ENCODE measurements around the gene ANKS3. TPM values are rescaled to one million over a fixed set of nuclear protein-coding genes. Genes with fewer than 3 reads are reported as not detected.
A peak's percentile ranks its signal among the peaks of the same experiment; 100 is the strongest.

Gene ANKS3
- total RNA-seq, 4 donors from 2014 or later = 22.9 to 35.3 (median 25.1) TPM

DNA sequence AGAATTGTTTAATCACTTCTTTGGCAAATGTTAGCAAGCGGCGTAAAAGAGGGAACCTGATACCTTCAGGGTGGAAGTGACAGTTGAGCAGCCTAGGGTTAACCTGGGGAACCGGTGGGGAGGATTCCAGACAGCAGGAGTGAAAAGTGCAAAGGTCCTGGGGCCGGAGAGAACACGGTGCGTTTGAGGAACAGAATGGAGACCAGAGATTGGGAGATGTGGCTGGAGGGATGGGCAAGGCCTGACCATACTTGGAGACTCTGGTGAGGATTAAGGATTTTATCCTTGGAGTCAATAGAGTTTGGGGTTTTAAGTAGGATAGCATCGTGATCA is 35.2 kb upstream of the ANKS3 start:
- Histone ChIP-seq H3K9me3 (no peaks in the 10 kb centered on the region), H3K27ac (no peak overlapping the region), H3K36me3 (peaks cover under 1% of the 10 kb centered on the region in 2 donors), H3K4me3 (replicated peaks in 1 of 3) (peak overlapping the region in 1 of 3 donors; percentile 42), H3K27me3 (no peaks in the 10 kb centered on the region), H3K4me1 (peaks cover 6 to 21% of the 10 kb centered on the region in 2 donors)
- DNase-seq = no peak
- TF ChIP-seq, protein P1, sequence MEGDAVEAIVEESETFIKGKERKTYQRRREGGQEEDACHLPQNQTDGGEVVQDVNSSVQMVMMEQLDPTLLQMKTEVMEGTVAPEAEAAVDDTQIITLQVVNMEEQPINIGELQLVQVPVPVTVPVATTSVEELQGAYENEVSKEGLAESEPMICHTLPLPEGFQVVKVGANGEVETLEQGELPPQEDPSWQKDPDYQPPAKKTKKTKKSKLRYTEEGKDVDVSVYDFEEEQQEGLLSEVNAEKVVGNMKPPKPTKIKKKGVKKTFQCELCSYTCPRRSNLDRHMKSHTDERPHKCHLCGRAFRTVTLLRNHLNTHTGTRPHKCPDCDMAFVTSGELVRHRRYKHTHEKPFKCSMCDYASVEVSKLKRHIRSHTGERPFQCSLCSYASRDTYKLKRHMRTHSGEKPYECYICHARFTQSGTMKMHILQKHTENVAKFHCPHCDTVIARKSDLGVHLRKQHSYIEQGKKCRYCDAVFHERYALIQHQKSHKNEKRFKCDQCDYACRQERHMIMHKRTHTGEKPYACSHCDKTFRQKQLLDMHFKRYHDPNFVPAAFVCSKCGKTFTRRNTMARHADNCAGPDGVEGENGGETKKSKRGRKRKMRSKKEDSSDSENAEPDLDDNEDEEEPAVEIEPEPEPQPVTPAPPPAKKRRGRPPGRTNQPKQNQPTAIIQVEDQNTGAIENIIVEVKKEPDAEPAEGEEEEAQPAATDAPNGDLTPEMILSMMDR (IDR thresholded peaks at IDR 0.05) = no peak
- intact Hi-C loops (cut with DNase I) = loop anchor here (5.0 kb wide), 1 partner anchor 33 kb away; the partner anchor contains the start of gene ROGDI
- WGBS, 2 donors = 48 to 55% methylated on average over 7 of the region's 7 CpGs

DNA sequence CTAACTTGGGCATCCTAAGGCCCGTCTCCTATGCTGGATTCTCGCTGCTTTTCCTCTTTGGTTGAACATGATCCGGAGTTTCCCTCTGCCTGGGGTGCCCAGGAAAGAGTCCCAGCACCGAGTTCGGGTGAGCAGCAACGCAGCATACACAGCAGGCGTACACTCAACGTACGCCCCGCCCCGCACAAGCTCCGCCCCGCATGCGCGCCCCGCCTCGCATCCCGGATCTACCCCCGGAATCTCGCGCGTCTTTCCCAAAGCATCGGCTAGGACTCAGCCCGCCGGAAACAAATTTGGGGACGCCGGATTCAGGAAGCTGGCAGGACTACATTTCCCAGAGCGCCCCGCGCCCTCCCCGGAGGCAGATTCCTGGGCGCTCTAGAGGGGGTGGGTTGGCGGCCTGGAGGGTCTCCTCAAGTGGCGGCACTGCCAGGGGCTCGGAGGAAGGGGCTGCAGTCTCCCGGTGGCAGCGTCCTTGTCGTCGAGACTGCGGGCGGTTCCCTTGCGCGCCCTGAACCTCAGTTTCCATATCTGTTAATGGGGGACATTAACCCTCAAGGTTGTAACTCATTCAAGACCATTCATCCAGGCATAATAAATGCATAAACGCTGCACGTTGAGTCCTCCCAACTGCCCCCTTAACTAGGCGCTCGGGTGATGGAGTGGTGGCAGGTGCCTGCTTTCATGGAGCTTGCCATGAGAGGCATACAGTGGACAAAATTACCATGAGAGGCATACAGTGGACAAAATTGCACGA is 34.7 kb upstream of the ANKS3 start:
- Histone ChIP-seq H3K4me1 (peaks cover 6 to 21% of the 10 kb centered on the region in 2 donors), H3K9me3 (no peaks in the 10 kb centered on the region), H3K4me3 (replicated peaks in 1 of 3) (peak overlapping the region in 2 of 3 donors; percentile 5 to 42), H3K36me3 (peaks cover 6% of the 10 kb centered on the region in 2 donors), H3K27me3 (no peaks in the 10 kb centered on the region), H3K27ac (peak overlapping the region; percentile 62 to 77 (median 75))
- DNase-seq = peak; percentile 97 to 98
- intact Hi-C loops (cut with DNase I) = loop anchor here (5.0 kb wide), 1 partner anchor 34 kb away; the partner anchor contains the start of gene ROGDI
- TF ChIP-seq POLR2A (IDR thresholded peaks at IDR 0.05) = peak in 1 of 2 donors; percentile 82
- TF ChIP-seq, protein P1 (IDR thresholded peaks at IDR 0.05) = no peak
- WGBS, 2 donors = 8 to 10% methylated on average over 10 to 15 of the region's 48 CpGs

DNA sequence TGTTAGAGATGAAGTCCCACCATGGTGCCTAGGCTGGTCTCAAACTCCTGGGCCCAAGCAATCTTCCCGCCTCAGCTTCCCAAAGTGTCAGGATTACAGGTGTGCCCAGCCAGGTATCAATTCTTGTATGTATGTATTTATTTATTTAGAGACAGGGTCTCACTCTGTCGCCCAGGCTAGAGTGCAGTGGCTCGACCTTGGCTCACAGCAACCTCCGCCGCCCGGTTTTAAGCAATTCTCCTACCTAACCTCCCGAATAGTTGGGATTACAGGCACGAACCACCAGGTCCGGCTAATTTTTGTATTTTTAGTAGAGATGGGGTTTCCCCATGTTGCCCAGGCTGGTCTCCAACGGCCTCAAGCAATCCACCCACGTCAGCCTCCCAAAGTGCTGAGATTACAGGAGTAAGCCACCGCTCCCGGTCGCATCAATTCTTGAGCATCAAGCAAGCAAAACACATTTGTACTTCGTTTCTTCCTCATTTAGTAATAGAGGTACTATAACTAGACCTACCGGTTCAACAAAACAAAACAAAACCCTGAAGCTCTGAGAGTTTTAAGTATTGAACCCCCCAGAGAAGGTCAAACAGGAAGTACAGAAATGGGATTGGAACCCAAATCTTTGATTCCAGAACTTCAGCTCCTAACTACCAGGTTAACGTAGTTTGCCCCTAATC is 33.9 kb upstream of the ANKS3 start:
- no peaks in the 10 kb centered on the region for H3K27me3 ChIP-seq
- peak overlapping the region in 1 of 3 donors; percentile 16 for H3K4me3 ChIP-seq (replicated peaks in 1 of 3)
- TF ChIP-seq POLR2A (IDR thresholded peaks at IDR 0.05) = no peak
- TF ChIP-seq, protein P1 (IDR thresholded peaks at IDR 0.05) = no peak
- peaks cover 12 to 13% of the 10 kb centered on the region in 2 donors for H3K36me3 ChIP-seq
- H3K4me1 ChIP-seq = peaks cover 6 to 21% of the 10 kb centered on the region in 2 donors
- peak; percentile 19 to 37 for DNase-seq
- intact Hi-C loops (cut with DNase I) = loop anchor here (5.0 kb wide), 1 partner anchor 34 kb away; the partner anchor contains the start of gene ROGDI
- no peaks in the 10 kb centered on the region for H3K9me3 ChIP-seq
- H3K27ac ChIP-seq = peak overlapping the region; percentile 62 to 77 (median 75)
- 50 to 63% methylated on average over 17 of the region's 17 CpGs for WGBS, 2 donors

DNA sequence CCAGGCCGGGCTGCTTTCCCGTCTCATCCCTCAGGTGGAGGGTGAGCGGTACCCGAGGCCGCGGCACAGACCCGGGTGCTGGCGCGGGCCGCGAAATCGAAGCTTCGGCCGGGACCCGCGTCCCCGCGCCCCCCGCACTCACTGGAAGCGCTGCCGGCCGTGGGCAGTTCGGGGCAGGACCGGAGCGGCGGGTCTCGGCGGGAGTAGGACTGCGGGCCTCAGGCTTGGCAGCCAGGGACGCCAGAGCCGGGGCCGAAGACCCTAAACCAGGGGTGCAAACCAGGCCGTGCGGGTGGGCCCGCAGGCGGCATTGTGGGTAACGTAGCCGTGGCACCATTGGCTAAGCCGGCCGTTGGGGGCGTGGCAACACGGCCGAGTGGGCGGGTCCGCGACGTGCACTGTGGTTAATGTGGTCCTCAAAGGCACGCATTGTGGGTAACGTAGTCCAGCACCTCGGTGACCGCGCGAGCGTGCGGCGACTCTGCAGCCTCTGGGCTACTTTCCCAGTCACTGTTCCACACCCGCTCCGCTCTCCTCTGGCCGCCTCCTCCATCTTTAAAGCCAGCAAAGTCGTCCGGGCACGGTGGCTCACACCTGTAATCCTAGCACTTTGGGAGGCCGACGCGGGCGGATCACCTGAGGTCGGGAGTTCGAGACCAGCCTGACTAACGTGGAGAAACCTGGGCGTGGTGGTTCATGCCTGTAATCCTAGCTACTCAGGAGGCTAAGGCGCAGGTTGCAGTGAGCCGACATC is 33.0 kb upstream of the ANKS3 start, which contains the start of gene ZNF500:
ZNF500 (minus strand) TSS at position 288 of the 754 bp plus-strand sequence. CDS start 1,184 bp downstream, outside the sequence.
- DNase-seq = peak; percentile 99
- whole genome bisulfite sequencing, 2 donors = 11% methylated on average over 20 to 36 of the region's 72 CpGs
- peak within 1 kb of the TSS; percentile 75 to 80 (median 77) for H3K27ac ChIP-seq
- H3K27me3 ChIP-seq = no peaks in the 10 kb centered on the region
- no peaks in the 10 kb centered on the region for H3K9me3 ChIP-seq
- H3K4me3 ChIP-seq (replicated peaks in 1 of 3) = peak within 1 kb of the TSS; percentile 34 to 97 (median 93)
- peaks cover 21% of the 10 kb centered on the region in 2 donors for H3K36me3 ChIP-seq
- TF ChIP-seq, protein P1 (IDR thresholded peaks at IDR 0.05) = no peak
- TF ChIP-seq POLR2A (IDR thresholded peaks at IDR 0.05) = peak in 1 of 2 donors; percentile 72
- intact Hi-C loops (cut with DNase I) = loop anchor here (5.0 kb wide), 1 partner anchor 35 kb away; the partner anchor contains the start of gene ROGDI
- H3K4me1 ChIP-seq = peaks cover 6 to 21% of the 10 kb centered on the region in 2 donors

Data from thyroid gland (tissue), 4 donors.